Natural killer cell (primary cell): ENCODE data around the gene FGD4. TPM values are rescaled to one million over a fixed set of nuclear protein-coding genes. Genes with fewer than 3 reads are reported as not detected.

ENCODE experiments used
- ATAC-seq, 3 donors: fragments of 150-1000 bp in 2 of 3; fragments of 200-7000 bp in 1 of 3; cut with Tn5 transposase; 1 replicate in 1 of 3; 2 replicates in 2 of 3; pipeline ENCODE4 v1.10.0; 2021; ENCODE audit warnings: mild to moderate bottlenecking in 2 of 3, moderate library complexity in 2 of 3
- DNase-seq, 2 donors: peaks; one replicate each; pipeline versions ENCODE4 v3.0.0 to v3.0.0-alpha.2; 2013 to 2021; ENCODE audit warnings: mixed read lengths in 1 of 2
- H3K27ac ChIP-seq: one replicate; pipeline ENCODE4 v1.5.1; 2013; ENCODE audit warnings: mild to moderate bottlenecking, low read length
- H3K27me3 ChIP-seq: one replicate; pipeline ENCODE4 v1.6.1; 2013; ENCODE audit warnings: low read length; ENCODE audit not compliant: control insufficient read depth, insufficient read depth
- H3K36me3 ChIP-seq: one replicate; pipeline ENCODE4 v1.6.1; 2013; ENCODE audit warnings: low read length; ENCODE audit not compliant: control insufficient read depth, insufficient read depth
- H3K4me1 ChIP-seq: one replicate; pipeline ENCODE4 v1.6.1; 2013; ENCODE audit warnings: low read length; ENCODE audit not compliant: control insufficient read depth, insufficient read depth
- H3K4me3 ChIP-seq: one replicate; pipeline ENCODE4 v1.5.1; 2013; ENCODE audit warnings: low read length
- H3K9me3 ChIP-seq: one replicate; pipeline ENCODE4 v1.6.1; 2013; ENCODE audit warnings: low read length; ENCODE audit not compliant: control insufficient read depth, insufficient read depth
- H3K27ac Mint-ChIP-seq, 2 donors: one replicate each; pipeline ENCODE4 v1.8.0; 2022; ENCODE audit warnings: mild to moderate bottlenecking in 2 of 2, mixed read lengths in 2 of 2, moderate library complexity in 1 of 2
- H3K27me3 Mint-ChIP-seq, 2 donors: one replicate each; pipeline ENCODE4 v1.8.0; 2022; ENCODE audit warnings: low read depth in 2 of 2, mixed read lengths in 2 of 2
- H3K36me3 Mint-ChIP-seq: one replicate; pipeline ENCODE4 v1.8.0; 2022; ENCODE audit warnings: mixed read lengths
- H3K4me1 Mint-ChIP-seq, 2 donors: one replicate each; pipeline ENCODE4 v1.8.0; 2022; ENCODE audit warnings: mixed read lengths in 2 of 2
- H3K4me3 Mint-ChIP-seq: one replicate; pipeline ENCODE4 v1.8.0; 2022; ENCODE audit warnings: mild to moderate bottlenecking, moderate library complexity, mixed read lengths
- H3K9me3 Mint-ChIP-seq, 2 donors: one replicate each; pipeline ENCODE4 v1.8.0; 2022; ENCODE audit warnings: mixed read lengths in 2 of 2
- WGBS: methylation state at CpG from one replicate; pipeline ENCODE4 v1.1.7; 2013; ENCODE audit warnings: missing lambda C conversion rate; ENCODE audit not compliant: insufficient coverage; 5-methylcytosine and 5-hydroxymethylcytosine counted together
- intact Hi-C: fragments of 100-400 bp; cut with micrococcal nuclease; formaldehyde crosslinking; loops from one replicate; pipeline ENCODE4 v1.14.2; 2022
- total RNA-seq, 4 donors: library from RNA; stranded (reverse); fragments of 120-200 nt in 1 of 4; gene quantifications; one replicate each; pipeline versions ENCODE4 v1.2.3 to v1.2.4, GENCODE V29; 2013 to 2022
- TF ChIP-seq, protein P1 (sequence below): fragments of 200-600 bp; IDR thresholded peaks from one replicate; pipeline ENCODE4 v1.8.0; 2022; ENCODE audit warnings: antibody characterized with exemption

Gene FGD4
- total RNA-seq, 3 donors from 2014 or later (not counting 1 experiment from before 2014, with no cell fraction given) = 0.68 to 3.5 (median 2.1) TPM

DNA sequence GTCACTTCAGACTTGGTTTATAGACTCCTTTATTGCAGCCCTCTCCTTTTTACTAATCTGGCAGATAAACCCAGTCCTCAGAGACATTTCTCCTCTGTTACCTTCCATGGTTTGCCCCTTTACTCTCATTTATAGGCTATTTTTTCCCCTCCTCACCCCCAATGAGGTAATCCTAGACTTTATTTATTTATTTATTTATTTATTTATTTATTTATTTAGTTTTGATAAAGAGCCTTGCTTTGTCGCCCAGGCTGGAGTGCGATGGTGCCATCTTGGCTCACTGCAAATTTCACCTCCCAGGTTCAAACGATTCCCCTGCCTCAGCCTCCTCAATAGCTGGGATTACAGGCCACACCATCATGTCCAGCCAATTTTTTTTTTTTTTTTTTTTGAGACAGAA lies 8.4 kb downstream of the FGD4 start:
- WGBS = 94% methylated on average over 3 of the region's 3 CpGs
- no peaks in the 10 kb centered on the region for H3K27me3 ChIP-seq
- H3K27me3 Mint-ChIP-seq = peaks cover 3 to 12% of the 10 kb centered on the region in 2 donors

DNA sequence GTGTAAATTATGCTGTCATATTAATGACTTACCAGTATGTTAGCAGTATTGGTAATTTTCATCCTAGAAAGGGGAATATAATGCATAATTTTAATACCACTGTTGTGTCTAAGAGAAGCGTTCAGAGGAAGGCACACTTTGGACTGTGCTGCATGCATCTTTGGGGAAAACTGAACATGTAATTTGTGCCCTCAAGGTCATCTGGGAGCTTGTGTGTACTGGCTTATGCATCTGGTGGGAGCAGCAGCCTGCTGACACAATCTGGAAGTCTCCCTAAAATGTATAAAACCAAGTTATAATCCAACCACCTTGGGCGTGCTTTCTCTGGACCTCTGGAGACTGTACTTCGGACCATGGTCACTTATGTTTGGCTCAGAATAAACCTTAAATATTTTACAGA lies 14.1 kb downstream of the FGD4 start:
- Histone ChIP-seq H3K9me3 (no peaks in the 10 kb centered on the region), H3K27ac (no peak overlapping the region), H3K4me3 (no peak overlapping the region), H3K27me3 (no peaks in the 10 kb centered on the region), H3K36me3 (no peaks in the 10 kb centered on the region), H3K4me1 (no peaks in the 10 kb centered on the region)
- no peaks in the 10 kb centered on the region for H3K36me3 Mint-ChIP-seq
- H3K4me3 Mint-ChIP-seq = no peak overlapping the region
- H3K9me3 Mint-ChIP-seq = no peaks in the 10 kb centered on the region
- H3K27me3 Mint-ChIP-seq = peaks cover 0 to 14% of the 10 kb centered on the region in 2 donors
- intact Hi-C loops = no loop called here
- TF ChIP-seq, protein P1, sequence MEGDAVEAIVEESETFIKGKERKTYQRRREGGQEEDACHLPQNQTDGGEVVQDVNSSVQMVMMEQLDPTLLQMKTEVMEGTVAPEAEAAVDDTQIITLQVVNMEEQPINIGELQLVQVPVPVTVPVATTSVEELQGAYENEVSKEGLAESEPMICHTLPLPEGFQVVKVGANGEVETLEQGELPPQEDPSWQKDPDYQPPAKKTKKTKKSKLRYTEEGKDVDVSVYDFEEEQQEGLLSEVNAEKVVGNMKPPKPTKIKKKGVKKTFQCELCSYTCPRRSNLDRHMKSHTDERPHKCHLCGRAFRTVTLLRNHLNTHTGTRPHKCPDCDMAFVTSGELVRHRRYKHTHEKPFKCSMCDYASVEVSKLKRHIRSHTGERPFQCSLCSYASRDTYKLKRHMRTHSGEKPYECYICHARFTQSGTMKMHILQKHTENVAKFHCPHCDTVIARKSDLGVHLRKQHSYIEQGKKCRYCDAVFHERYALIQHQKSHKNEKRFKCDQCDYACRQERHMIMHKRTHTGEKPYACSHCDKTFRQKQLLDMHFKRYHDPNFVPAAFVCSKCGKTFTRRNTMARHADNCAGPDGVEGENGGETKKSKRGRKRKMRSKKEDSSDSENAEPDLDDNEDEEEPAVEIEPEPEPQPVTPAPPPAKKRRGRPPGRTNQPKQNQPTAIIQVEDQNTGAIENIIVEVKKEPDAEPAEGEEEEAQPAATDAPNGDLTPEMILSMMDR = no peak
- DNase-seq = no peak
- 95% methylated on average over 3 of the region's 3 CpGs for WGBS
- no peaks in the 10 kb centered on the region for H3K4me1 Mint-ChIP-seq
- no peak for ATAC-seq
- H3K27ac Mint-ChIP-seq = no peak overlapping the region

More for the DNA sequence above, 8.4 kb downstream of the FGD4 start:
- H3K9me3 Mint-ChIP-seq = no peaks in the 10 kb centered on the region
- Histone ChIP-seq H3K9me3 (no peaks in the 10 kb centered on the region), H3K4me3 (no peak overlapping the region), H3K36me3 (no peaks in the 10 kb centered on the region), H3K4me1 (no peaks in the 10 kb centered on the region), H3K27ac (no peak overlapping the region)
- no peak overlapping the region for H3K4me3 Mint-ChIP-seq
- DNase-seq (no peak), ATAC-seq (no peak)
- TF ChIP-seq, protein P1 = no peak
- H3K36me3 Mint-ChIP-seq = no peaks in the 10 kb centered on the region
- no peak overlapping the region for H3K27ac Mint-ChIP-seq
- H3K4me1 Mint-ChIP-seq = no peaks in the 10 kb centered on the region
- intact Hi-C loops = no loop called here

DNA sequence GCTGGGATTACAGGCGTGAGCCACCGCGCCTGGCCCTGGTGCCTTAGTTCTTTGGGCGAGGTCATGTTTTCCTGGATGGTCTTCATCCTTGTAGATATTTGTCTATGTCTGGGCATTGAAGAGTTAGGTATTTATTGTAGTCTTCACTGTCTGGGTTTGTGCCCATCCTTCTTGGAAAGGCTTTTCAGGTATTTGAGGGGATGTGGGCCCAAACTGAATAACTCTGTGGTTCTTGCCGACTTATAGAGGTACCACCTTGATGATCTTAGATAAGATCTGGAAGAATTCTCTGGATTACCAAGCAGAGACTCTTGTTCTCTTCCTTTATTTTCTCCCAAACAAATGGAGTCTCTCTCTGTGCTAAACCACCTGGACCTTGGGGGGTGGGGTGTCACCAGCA lies 18.9 kb downstream of the FGD4 start:
- WGBS = 94% methylated on average over 5 of the region's 5 CpGs
- no peaks in the 10 kb centered on the region for H3K36me3 ChIP-seq

More for the DNA sequence above, 18.9 kb downstream of the FGD4 start:
- Histone ChIP-seq H3K27me3 (no peaks in the 10 kb centered on the region), H3K4me3 (no peak overlapping the region), H3K4me1 (no peaks in the 10 kb centered on the region), H3K27ac (no peak overlapping the region), H3K9me3 (no peaks in the 10 kb centered on the region)
- Mint-ChIP-seq H3K36me3 (no peaks in the 10 kb centered on the region), H3K4me1 (no peaks in the 10 kb centered on the region), H3K27ac (no peak overlapping the region), H3K4me3 (no peak overlapping the region), H3K9me3 (no peaks in the 10 kb centered on the region), H3K27me3 (peaks cover 0 to 6% of the 10 kb centered on the region in 2 donors)
- intact Hi-C loops = no loop called here
- ATAC-seq (no peak), DNase-seq (no peak)
- TF ChIP-seq, protein P1 = no peak
